Stimulated activated CD8-positive, alpha-beta memory T cell treated with anti-CD3 and anti-CD28 coated beads, Interleukin-7, amount 100 ng/mL, for 1 hour (primary cell): ENCODE results near the gene SIGLEC15.
"Not testable (repeated sequence)": the region's sequence is repeated elsewhere in the genome, so short reads cannot be mapped to it uniquely, and the experiment has no call there.

Experiments used
- DNase-seq, 2 donors: peaks; one replicate each; pipeline ENCODE4 v3.0.0-alpha.2; 2020; ENCODE audit warnings: low read depth in 2 of 2

SIGLEC15 gene

GRCh38 chr18:45820106-45820745 lies 5.2 kb upstream of the SIGLEC15 start:
- DNase-seq, result no peak

GRCh38 chr18:45821026-45821425 lies 4.4 kb upstream of the SIGLEC15 start:
- DNase-seq, result no peak

- DNase-seq, result no peak
These were observed 3.8 kb upstream of the SIGLEC15 start for GRCh38 chr18:45821711-45822110.

DNA sequence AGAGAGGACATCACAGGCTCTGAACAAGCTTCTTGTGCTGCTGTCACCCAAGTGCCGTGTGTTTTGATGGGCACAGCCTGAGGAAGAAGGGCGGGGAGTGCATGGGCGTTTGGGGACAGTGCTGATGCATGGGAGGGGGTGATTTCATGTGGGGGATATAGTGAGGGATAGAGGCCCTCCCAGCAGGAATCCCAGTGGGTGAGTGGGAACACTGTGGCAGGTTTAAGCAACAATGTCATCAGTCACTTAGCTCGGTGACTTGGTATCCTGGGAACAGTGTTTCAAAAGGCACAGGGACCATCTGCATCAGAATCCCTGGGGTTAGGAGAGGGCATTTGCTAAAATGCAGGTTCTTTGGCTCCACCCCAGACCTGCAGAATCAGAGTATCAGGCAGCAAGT lies 609 bp downstream of the SIGLEC15 start:
- no peak for DNase-seq

DNA sequence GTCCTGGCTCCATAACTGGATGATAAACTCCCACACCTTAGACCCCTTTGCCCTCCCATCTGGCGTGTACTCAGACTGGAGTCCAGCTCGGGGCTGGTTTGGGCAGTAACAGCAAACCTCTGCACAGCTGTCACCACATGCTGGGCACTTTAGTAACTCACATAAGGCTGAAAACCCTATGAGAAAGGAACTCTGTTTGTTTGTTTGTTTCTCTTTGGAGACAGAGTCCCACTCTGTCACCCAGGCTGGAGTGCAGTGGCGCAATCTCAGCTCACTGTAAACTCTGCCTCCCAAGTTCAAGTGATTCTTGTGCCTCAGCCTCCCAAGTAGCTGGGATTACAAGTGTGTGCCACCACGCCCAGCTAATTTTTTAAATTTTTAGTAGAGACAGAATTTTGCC lies 1.2 kb downstream of the SIGLEC15 start:
- DNase-seq, result not testable (repeated sequence)

DNA sequence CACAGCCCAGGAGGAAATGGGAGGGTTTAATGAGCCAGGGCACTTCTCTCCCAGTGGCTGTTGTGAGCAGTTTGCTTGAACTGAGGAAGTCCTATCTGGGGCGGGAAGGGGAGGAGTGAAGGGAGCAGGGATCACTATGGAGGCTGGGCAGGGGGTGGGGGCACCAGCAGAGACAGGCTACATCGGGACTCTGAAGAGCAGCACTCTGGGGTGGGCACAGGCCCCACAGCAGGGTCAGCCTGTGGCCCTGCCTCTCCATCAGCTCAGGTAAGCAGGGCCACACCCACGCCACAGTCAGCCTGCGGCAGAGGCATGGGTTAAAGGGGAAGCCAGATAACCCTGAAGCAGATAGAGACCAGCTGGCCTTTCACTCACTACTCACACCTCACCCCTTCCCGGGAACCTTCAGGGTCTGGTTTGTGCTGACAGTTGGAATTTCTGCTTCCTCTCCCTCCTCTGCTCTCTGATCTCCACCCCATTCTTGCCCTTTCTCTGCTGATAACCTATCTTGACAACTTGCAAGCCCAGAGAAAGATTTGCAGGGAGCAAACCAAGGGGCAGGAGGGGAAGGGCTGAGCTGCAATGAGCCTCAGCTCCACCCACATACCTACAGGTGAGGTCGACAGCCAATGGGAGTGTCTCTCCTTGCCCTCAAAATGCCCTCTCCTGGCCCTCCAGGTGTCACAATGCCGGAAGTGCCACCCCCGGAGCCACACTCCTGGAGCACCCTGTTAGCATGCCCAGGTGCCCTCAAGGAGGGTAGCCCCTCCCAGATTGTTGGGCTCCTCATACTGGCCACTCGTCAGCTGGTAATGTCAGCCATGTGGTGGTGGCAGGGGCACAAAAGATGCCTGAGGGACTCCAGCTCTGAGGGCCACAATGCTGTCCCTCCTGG lies 3.7 kb downstream of the SIGLEC15 start:
- DNase-seq, result no peak

DNA sequence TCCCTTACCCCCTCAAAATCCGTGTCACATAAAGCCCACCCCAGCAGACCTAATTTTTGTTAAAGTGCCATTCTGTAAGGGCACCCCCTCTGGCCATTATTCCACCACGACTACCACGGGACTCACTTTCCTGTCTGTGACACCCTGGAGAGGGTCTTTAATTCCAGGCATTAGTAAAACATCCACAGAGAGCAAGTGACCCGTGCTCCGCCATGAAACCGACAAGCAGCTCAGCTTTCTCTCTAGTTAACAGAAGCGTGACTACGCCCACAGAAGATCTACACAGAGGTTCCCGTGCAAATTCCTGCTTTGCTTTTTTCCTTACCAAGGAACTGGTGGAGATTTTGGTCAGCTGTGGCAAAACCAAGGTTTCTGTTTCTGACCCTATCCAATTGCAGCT lies 4.4 kb downstream of the SIGLEC15 start:
- DNase-seq, result no peak

DNA sequence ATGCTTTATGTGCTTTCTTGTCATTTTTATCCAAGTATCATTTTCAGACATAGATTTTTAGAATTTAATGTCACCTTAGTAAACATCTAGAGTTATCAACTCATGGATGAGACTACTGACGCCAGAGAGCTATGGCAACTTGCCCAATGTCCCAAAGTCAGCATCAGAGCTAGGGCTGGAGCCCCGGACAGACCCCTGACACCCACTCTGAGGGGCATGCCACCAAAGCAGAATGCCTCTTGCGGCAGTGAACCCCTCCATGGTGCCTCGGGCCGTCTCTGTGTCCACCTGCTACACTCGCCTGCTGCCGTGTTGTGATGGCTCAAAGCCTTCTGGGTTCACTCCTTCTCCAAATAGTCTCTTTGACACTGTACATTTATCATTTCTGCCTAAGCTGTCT lies 5.4 kb downstream of the SIGLEC15 start:
- no peak for DNase-seq

- no peak for DNase-seq
These were observed 8.4 kb downstream of the SIGLEC15 start for GRCh38 chr18:45833846-45834245.

- DNase-seq, result no peak
These were observed 8.8 kb downstream of the SIGLEC15 start for GRCh38 chr18:45834306-45834705.

GRCh38 chr18:45835057-45835636 lies 9.7 kb downstream of the SIGLEC15 start:
- DNase-seq, result no peak

GRCh38 chr18:45836242-45837205 lies 11.0 kb downstream of the SIGLEC15 start:
- DNase-seq, result no peak

DNA sequence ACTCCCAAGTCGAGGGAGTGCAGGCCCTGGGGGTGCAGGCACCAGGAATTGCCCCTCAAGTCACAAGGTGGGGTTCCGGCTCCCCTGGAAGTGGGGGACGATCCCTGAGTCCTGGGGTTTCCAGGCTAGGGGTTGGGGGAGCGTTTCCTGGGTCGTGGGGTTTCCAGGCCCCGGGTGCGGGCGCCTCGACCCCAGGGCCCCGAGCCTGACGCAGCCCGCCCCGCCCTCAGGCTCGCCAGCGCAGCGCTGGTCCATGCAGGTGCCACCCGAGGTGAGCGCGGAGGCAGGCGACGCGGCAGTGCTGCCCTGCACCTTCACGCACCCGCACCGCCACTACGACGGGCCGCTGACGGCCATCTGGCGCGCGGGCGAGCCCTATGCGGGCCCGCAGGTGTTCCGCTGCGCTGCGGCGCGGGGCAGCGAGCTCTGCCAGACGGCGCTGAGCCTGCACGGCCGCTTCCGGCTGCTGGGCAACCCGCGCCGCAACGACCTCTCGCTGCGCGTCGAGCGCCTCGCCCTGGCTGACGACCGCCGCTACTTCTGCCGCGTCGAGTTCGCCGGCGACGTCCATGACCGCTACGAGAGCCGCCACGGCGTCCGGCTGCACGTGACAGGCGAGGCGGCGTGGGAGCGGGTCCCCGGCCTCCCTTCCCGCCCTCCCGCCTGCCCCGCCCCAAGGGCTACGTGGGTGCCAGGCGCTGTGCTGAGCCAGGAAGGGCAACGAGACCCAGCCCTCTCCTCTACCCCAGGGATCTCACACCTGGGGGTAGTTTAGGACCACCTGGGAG lies 12.0 kb downstream of the SIGLEC15 start:
- DNase-seq, result no peak

DNA sequence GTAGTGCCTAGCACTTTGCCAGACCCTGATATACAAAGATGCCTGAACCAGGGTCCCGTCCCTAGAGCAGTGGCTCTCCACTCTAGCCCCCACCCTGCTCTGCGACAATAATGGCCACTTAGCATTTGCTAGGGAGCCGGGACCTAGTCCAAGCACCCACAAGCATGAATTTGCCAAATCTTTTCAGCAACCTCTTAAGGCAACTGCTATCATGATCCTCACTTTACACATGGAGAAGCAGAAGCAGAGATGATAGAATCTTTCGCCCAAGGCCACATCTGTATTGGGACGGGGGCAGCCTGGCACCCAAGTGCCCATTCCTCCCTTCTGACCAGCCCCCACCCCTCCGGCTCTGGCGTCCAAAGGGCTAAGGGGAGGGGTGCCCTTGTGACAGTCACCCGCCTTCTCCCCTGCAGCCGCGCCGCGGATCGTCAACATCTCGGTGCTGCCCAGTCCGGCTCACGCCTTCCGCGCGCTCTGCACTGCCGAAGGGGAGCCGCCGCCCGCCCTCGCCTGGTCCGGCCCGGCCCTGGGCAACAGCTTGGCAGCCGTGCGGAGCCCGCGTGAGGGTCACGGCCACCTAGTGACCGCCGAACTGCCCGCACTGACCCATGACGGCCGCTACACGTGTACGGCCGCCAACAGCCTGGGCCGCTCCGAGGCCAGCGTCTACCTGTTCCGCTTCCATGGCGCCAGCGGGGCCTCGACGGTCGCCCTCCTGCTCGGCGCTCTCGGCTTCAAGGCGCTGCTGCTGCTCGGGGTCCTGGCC lies 13.0 kb downstream of the SIGLEC15 start:
- DNase-seq, result no peak

DNA sequence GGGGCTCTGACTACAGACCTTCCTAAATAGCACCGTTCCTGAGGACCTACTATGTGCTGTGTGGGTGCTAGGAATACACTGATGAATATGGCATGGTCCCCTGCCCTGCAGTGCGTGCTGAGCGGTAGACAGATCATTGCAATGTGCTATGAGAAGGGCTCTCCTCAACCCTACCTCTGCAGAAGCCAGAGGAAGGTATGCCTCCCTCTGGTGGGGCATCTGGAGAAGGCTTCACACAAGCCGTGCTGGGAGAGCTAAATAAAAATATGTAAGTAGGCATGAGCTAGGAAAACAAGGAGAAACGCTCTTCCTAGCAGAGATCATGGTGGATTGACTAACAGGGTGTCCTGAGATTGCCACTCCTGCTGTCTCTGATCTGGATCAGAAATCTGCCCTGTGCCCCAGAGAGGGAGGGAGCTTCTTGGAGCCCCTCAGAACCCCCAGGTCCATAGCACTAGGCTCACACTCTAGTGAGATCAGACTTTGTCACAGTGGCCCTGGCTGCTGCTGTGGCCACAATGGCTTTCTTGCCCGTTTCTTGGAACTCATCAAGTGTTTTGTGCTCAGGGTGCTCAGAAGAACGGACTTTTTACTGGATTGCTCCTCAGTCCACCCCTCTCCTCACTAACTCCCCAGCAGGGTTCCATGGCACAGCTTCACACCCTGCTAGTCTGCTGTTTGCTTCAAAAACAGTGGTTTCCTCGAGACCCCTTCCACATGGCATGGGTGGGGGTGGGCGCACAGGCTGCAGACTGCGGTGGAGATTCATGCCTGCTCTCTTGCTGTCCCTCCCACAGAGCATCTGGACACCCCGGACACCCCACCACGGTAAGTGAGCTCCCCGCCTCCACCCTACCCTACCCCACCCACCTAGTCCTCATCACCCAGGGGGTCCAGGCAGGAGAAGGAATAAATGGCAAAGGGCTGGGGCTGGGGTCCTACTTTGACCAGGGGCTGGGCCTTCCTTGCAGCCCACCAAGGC lies 14.2 kb downstream of the SIGLEC15 start:
- no peak for DNase-seq

GRCh38 chr18:45841060-45841764 lies 15.7 kb downstream of the SIGLEC15 start:
- no peak for DNase-seq

DNA sequence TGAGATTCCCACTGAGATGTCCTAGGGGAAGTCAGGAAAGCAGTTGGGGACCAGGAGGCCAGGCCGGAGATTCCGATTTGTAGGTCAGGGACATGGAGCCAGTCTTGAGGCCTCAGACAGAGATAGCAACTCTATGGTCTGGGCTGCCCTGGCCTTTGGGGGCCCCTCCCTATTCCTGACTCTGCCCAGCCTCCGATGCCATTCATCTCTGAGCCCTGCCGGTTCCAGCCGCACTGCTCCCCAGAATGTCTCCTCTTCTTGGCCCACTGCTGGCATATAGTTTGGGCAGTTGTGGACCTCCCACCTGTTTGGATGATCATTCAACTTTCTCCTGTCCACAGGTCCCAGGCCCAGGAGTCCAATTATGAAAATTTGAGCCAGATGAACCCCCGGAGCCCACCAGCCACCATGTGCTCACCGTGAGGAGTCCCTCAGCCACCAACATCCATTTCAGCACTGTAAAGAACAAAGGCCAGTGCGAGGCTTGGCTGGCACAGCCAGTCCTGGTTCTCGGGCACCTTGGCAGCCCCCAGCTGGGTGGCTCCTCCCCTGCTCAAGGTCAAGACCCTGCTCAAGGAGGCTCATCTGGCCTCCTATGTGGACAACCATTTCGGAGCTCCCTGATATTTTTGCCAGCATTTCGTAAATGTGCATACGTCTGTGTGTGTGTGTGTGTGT lies 16.4 kb downstream of the SIGLEC15 start:
- DNase-seq, result no peak

- no peak for DNase-seq
These were observed 17.5 kb downstream of the SIGLEC15 start for GRCh38 chr18:45843019-45843418.
